Stimulated activated CD8-positive, alpha-beta memory T cell treated with anti-CD3 and anti-CD28 coated beads, Interleukin-15, amount 100 ng/mL, for 1 hour (primary cell): Measurements from ENCODE around the gene TLDC2.
"Not testable (repeated sequence)": the region's sequence is repeated elsewhere in the genome, so short reads cannot be mapped to it uniquely, and the experiment has no call there.

Experiments used
- DNase-seq: peaks from one replicate; pipeline ENCODE4 v3.0.0-alpha.2; 2020; ENCODE audit warnings: low read depth

Gene TLDC2

GRCh38 chr20:36875702-36876472 lies at the start of gene TLDC2:
Gene TLDC2 (plus strand): TSS chr20:36876138. CDS start chr20:36876175, 37 bp downstream.
- no peak for DNase-seq

GRCh38 chr20:36826554-36827244 lies 49.2 kb upstream of the TLDC2 start:
- DNase-seq = no peak

- DNase-seq = no peak
Observed at GRCh38 chr20:36827541-36828279, 48.2 kb upstream of the TLDC2 start.

GRCh38 chr20:36830791-36831691 lies 44.9 kb upstream of the TLDC2 start:
- no peak for DNase-seq

DNA sequence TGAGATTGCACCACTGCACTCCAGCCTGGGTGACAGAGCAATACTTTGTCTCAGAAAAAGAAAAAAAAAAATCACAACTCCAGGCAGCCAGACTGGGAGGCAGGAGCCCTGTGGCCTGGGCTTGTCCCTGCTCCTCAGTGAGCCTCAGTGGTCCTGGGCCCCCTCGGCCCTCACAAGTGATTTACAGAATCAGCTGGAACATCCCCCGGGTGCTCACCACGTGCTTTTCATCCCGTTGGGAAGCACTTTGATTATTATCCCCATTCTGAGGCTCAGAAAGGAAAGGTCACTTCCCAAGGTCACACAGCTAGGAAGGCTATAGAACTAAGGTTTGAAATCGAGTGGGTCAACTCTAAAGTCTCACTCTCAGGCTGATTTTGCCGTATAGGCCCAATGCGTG lies 43.1 kb upstream of the TLDC2 start:
- no peak for DNase-seq

GRCh38 chr20:36833275-36834020 lies 42.5 kb upstream of the TLDC2 start:
- no peak for DNase-seq

DNA sequence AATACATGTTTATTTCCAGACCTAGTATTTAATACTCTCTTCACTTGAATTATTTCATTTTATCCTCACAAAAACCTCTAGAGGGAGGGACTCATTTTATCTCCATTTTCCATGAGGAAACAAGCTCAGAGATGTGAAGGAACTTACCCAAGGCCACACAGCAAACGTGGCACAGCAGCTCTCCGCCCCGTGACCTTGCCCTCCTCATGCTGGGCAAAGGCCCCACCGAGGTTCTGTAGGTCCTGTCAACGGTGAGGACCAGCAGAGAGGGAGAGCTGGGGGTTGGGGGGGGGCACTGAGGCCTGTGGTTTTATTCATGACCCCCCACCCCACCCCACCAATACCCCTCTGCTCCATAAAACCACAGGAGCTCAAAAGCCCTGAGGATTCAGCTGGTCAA lies 40.9 kb upstream of the TLDC2 start:
- no peak for DNase-seq

GRCh38 chr20:36835453-36836198 lies 40.3 kb upstream of the TLDC2 start:
- peak; percentile 54 for DNase-seq

DNA sequence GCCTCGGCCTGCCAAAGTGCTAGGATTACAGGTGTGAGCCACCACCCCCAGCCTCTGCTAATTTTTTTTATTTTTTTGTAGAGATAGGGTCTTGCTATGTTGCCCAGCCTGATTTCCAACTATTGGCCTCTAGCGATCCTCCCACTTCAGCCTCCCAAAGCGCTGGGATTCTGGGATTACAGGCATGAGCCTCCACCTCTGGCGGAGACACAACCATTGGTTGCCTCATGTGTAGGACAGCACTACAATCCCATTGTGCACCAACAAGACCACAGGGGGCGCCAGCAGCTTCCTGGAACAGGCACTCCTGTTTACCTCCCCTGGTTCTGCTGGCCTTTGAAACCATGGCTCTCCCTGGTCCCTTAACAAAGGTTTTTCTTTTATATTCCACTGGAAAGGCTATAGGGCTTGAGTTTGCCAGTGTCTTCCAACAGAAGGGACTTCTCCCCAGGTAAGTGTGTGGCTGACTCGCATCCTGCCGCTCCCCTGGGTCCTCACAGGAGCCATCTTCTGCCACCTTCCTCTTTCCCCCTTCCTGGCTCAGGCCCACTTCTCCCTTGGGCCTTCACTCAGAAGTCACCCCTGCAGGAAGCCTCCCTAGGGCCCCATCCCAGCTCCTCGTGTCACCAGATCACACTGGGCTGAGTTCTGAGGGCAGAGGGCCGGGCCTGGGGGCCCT lies 39.2 kb upstream of the TLDC2 start:
- no peak for DNase-seq

- DNase-seq = not testable (repeated sequence)
Observed at GRCh38 chr20:36838376-36838775, 37.6 kb upstream of the TLDC2 start.

GRCh38 chr20:36839150-36839549 lies 36.8 kb upstream of the TLDC2 start:
- no peak for DNase-seq

GRCh38 chr20:36841030-36841429 lies 34.9 kb upstream of the TLDC2 start:
- DNase-seq = not testable (repeated sequence)

- no peak for DNase-seq
Observed at GRCh38 chr20:36845288-36845971, 30.5 kb upstream of the TLDC2 start.

DNA sequence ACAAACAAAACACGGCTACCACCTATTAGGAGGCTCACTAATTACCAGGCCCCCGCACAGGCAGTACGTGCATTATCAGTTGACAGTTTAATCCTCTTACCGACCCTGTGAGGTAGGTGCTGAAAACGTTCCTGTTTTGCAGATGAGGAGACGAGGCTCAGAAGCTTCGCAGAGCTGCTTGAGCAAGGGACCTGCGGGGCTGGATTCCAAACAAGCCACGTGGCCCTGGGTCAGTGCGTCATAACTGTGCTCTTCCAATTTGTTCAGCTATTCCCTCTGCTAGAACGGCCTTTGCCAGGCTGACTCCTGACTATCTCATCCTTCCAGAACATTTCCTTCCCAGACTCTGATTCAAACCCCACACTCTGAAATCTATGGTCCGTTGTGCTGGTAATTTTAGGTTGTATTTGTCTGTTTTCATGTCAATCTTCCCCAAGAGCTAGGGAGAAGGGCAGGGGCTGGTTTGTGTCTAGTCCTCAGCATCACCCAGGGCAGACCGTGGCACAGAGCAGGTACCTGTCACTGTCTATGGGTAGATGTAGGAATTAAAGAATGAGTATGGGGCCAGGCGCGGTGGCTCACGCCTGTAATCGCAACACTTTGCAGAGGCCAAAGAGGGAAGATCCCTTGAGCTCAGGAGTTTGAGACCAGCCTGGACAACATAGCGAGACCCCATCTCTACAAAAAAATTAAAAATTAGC lies 28.8 kb upstream of the TLDC2 start:
- no peak for DNase-seq

DNA sequence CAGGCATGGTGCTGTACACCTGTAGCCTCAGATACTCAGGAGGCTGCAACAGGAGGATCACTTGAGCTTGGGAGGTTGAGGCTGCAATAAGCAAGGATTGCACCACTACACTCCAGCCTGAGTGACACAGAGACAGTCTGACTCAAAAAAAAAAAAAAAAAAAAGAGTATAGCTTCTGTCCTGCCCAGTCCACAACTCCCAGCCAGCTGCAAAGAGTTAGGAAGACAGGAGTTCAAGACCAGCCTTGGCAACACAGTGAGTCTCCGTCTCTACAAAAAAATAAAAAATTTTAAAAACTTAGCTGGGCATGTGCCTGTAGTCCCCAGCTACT lies 28.3 kb upstream of the TLDC2 start:
- no peak for DNase-seq

DNA sequence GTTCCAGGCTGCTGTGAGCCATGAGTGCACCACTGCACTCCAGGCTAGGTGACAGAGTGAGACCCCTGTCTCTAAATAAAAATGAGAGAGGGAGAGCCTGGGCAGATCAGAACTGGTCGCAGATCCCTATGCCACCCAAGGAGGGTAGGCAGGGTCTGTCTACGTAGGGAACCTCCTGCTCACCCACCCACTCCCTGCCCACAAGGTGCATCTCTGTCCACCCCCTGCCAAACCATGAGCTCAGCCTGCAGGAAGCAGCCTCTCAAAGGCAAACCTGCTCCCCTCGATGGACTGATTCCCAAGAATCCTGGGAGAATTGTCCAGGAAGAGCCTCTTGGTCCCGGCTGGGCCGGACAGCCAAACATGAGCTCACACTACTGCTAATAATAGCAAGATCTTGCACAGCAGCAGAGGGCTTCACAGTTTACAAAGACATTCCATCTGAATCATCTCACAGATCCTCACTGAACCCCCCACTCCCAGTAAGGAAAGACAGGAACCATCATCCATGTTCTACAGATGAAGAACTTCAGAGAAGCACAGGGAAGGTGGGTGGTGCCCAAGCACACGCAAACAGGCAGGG lies 27.8 kb upstream of the TLDC2 start:
- DNase-seq = no peak

DNA sequence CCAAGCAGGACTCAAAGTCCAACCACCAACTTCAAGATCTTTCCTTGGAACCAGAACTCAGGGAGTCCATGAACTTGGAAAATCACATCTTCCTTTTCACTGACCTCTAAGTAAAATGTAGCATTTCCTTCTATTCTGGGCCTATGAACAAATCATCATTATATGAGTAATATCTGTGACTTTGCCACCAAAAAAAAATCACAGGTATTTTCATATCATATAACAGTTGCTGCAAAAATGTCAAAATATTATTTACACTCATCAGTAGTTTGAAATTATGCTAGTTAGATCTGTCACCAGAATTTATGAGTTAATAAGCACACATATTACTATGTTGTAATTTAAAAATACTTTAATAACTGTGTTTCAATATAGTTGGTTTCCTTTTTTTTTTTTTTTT lies 27.3 kb upstream of the TLDC2 start:
- DNase-seq = no peak

DNA sequence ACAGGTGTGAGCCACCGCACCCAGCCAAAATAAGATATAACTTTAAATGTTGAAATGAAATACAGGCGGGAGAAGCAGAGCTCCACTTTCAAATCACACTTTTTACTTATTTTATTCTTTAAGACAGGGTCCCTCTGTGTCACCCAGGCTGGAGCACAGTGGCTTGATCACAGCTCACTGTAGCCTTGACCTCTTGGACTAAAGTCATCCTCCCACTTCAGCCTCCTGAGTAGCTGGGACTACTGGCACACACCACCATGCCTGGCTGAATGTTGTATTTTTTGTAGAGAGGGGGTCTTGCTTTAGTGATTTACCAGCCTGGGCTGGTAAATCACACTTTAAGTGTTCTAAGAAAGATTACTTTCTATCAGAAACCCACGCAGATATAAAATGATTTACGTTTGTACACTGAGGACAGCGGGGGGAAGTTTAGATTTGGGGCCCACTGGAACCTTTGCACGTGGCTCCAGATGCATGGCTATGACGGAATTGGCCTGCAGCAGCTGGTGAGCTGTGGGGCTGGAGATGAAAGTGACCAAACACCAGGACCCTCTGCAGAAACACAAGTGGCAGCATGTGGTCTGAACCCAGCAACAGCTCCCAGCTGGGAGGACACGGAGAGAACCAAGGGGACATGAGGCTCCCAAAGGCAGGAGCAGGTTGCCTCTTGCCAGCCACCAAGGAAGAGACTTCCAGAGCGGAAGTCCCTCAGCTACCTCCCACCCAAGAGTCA lies 26.4 kb upstream of the TLDC2 start:
- DNase-seq = no peak
